Fibroblast of pulmonary artery (primary cell): Measurements from ENCODE around the gene IPO11.

Experiments used
- DNase-seq: peaks from one replicate; pipeline ENCODE4 v3.0.0-alpha.2; 2010; ENCODE audit warnings: low read depth
- H3K4me3 ChIP-seq: replicated peaks from 2 replicates; pipeline ENCODE4 v1.5.1; 2011; ENCODE audit warnings: low read depth, mild to moderate bottlenecking, control low read depth, low read length, moderate library complexity
- TF ChIP-seq, protein P1 (sequence below): IDR thresholded peaks from 2 replicates; pipeline ENCODE4 v1.5.1; 2011; ENCODE audit warnings: mild to moderate bottlenecking, control low read depth, low read length, inconsistent platforms; ENCODE audit errors: missing control alignments

IPO11 gene

GRCh38 chr5:62413711-62414110 lies 1.1 kb downstream of the IPO11 start:
- peak overlapping the region; percentile 98 for H3K4me3 ChIP-seq
- no peak for DNase-seq
- TF ChIP-seq, protein P1, sequence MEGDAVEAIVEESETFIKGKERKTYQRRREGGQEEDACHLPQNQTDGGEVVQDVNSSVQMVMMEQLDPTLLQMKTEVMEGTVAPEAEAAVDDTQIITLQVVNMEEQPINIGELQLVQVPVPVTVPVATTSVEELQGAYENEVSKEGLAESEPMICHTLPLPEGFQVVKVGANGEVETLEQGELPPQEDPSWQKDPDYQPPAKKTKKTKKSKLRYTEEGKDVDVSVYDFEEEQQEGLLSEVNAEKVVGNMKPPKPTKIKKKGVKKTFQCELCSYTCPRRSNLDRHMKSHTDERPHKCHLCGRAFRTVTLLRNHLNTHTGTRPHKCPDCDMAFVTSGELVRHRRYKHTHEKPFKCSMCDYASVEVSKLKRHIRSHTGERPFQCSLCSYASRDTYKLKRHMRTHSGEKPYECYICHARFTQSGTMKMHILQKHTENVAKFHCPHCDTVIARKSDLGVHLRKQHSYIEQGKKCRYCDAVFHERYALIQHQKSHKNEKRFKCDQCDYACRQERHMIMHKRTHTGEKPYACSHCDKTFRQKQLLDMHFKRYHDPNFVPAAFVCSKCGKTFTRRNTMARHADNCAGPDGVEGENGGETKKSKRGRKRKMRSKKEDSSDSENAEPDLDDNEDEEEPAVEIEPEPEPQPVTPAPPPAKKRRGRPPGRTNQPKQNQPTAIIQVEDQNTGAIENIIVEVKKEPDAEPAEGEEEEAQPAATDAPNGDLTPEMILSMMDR, result no peak

- H3K4me3 ChIP-seq, result no peak overlapping the region
- TF ChIP-seq, protein P1, result no peak
- no peak for DNase-seq
Measured at GRCh38 chr5:62418462-62419076, 6.0 kb downstream of the IPO11 start.

- DNase-seq, result no peak
- TF ChIP-seq, protein P1, result no peak
- no peak overlapping the region for H3K4me3 ChIP-seq
Measured at GRCh38 chr5:62419609-62420008, 7.0 kb downstream of the IPO11 start.

- DNase-seq, result no peak
- TF ChIP-seq, protein P1, result no peak
- H3K4me3 ChIP-seq, result no peak overlapping the region
Measured at GRCh38 chr5:62421414-62421813, 8.9 kb downstream of the IPO11 start.

GRCh38 chr5:62424763-62425162 lies 12.2 kb downstream of the IPO11 start:
- no peak for DNase-seq
- TF ChIP-seq, protein P1, result no peak
- no peak overlapping the region for H3K4me3 ChIP-seq

- DNase-seq, result peak; percentile 38
- TF ChIP-seq, protein P1, result no peak
- no peak overlapping the region for H3K4me3 ChIP-seq
Measured at GRCh38 chr5:62431735-62432620, 19.4 kb downstream of the IPO11 start.
